ENCODE measurements around the gene PTGDR2.

GRCh38 chr11:60849641-60850520 lies 5.9 kb downstream of the PTGDR2 start:
- TF ChIP-seq, protein P1, sequence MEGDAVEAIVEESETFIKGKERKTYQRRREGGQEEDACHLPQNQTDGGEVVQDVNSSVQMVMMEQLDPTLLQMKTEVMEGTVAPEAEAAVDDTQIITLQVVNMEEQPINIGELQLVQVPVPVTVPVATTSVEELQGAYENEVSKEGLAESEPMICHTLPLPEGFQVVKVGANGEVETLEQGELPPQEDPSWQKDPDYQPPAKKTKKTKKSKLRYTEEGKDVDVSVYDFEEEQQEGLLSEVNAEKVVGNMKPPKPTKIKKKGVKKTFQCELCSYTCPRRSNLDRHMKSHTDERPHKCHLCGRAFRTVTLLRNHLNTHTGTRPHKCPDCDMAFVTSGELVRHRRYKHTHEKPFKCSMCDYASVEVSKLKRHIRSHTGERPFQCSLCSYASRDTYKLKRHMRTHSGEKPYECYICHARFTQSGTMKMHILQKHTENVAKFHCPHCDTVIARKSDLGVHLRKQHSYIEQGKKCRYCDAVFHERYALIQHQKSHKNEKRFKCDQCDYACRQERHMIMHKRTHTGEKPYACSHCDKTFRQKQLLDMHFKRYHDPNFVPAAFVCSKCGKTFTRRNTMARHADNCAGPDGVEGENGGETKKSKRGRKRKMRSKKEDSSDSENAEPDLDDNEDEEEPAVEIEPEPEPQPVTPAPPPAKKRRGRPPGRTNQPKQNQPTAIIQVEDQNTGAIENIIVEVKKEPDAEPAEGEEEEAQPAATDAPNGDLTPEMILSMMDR (IDR thresholded peaks at IDR 0.05; ENCODE audit: insufficient read depth, low read length), result no peak
- no peak for TF ChIP-seq SPI1 (IDR thresholded peaks at IDR 0.05; ENCODE audit: borderline replicate concordance, low read depth)

Measured in HL-60 (cell line).